ENCODE data around the gene NUAK2.

Gene NUAK2

GRCh38 chr1:205262731-205263171, 58.8 kb downstream of the NUAK2 start:
- no peaks in the 10 kb centered on the region for H3K27me3 ChIP-seq (ENCODE audit: insufficient read depth, insufficient read length)
- no peak for TF ChIP-seq SUZ12 (IDR thresholded peaks at IDR 0.05; ENCODE audit: extremely low read depth, insufficient read depth, insufficient read length)
- TF ChIP-seq ZNF274 (IDR thresholded peaks at IDR 0.05; ENCODE audit: low read depth, low read length), result no peak
- no peak for TF ChIP-seq YY1 (IDR thresholded peaks at IDR 0.05; ENCODE audit: insufficient read depth, insufficient read length)
- DNase-seq (ENCODE audit: low read depth, low spot score), result no peak
- H3K4me1 ChIP-seq (ENCODE audit: insufficient read depth, insufficient read length), result peaks cover 40% of the 10 kb centered on the region
- H3K9me3 ChIP-seq (ENCODE audit: insufficient read depth, low read length), result no peaks in the 10 kb centered on the region
- H3K9ac ChIP-seq (ENCODE audit: insufficient read length, low read depth), result peak overlapping the region; percentile 14
- no peak overlapping the region for H3K4me3 ChIP-seq (ENCODE audit: insufficient read length, low read depth)
- no peaks in the 10 kb centered on the region for H3K36me3 ChIP-seq (ENCODE audit: insufficient read depth, insufficient read length, low read length)

GRCh38 chr1:205261946-205262691, 59.4 kb downstream of the NUAK2 start:
- TF ChIP-seq YY1 (IDR thresholded peaks at IDR 0.05; ENCODE audit: insufficient read depth, insufficient read length) (no peak), ZNF274 (IDR thresholded peaks at IDR 0.05; ENCODE audit: low read depth, low read length) (no peak), SUZ12 (IDR thresholded peaks at IDR 0.05; ENCODE audit: extremely low read depth, insufficient read depth, insufficient read length) (no peak)
- peak overlapping the region; percentile 57 for H3K9ac ChIP-seq (ENCODE audit: insufficient read length, low read depth)
- no peaks in the 10 kb centered on the region for H3K27me3 ChIP-seq (ENCODE audit: insufficient read depth, insufficient read length)
- H3K9me3 ChIP-seq (ENCODE audit: insufficient read depth, low read length), result no peaks in the 10 kb centered on the region
- no peak overlapping the region for H3K4me3 ChIP-seq (ENCODE audit: insufficient read length, low read depth)
- no peaks in the 10 kb centered on the region for H3K36me3 ChIP-seq (ENCODE audit: insufficient read depth, insufficient read length, low read length)
- peaks cover 34% of the 10 kb centered on the region for H3K4me1 ChIP-seq (ENCODE audit: insufficient read depth, insufficient read length)
- no peak for DNase-seq (ENCODE audit: low read depth, low spot score)

- Histone ChIP-seq H3K9me3 (ENCODE audit: insufficient read depth, low read length) (no peaks in the 10 kb centered on the region), H3K4me1 (ENCODE audit: insufficient read depth, insufficient read length) (peaks cover 30% of the 10 kb centered on the region), H3K36me3 (ENCODE audit: insufficient read depth, insufficient read length, low read length) (no peaks in the 10 kb centered on the region), H3K4me3 (ENCODE audit: insufficient read length, low read depth) (no peak overlapping the region), H3K9ac (ENCODE audit: insufficient read length, low read depth) (no peak overlapping the region), H3K27me3 (ENCODE audit: insufficient read depth, insufficient read length) (no peaks in the 10 kb centered on the region)
- TF ChIP-seq ZNF274 (IDR thresholded peaks at IDR 0.05; ENCODE audit: low read depth, low read length), result no peak
- TF ChIP-seq SUZ12 (IDR thresholded peaks at IDR 0.05; ENCODE audit: extremely low read depth, insufficient read depth, insufficient read length), result no peak
- TF ChIP-seq YY1 (IDR thresholded peaks at IDR 0.05; ENCODE audit: insufficient read depth, insufficient read length), result no peak
- no peak for DNase-seq (ENCODE audit: low read depth, low spot score)
Measured at GRCh38 chr1:205260948-205261732, 60.4 kb downstream of the NUAK2 start.

- Histone ChIP-seq H3K4me1 (ENCODE audit: insufficient read depth, insufficient read length) (peaks cover 30% of the 10 kb centered on the region), H3K36me3 (ENCODE audit: insufficient read depth, insufficient read length, low read length) (no peaks in the 10 kb centered on the region), H3K9ac (ENCODE audit: insufficient read length, low read depth) (no peak overlapping the region), H3K4me3 (ENCODE audit: insufficient read length, low read depth) (no peak overlapping the region), H3K9me3 (ENCODE audit: insufficient read depth, low read length) (no peaks in the 10 kb centered on the region), H3K27me3 (ENCODE audit: insufficient read depth, insufficient read length) (no peaks in the 10 kb centered on the region)
- TF ChIP-seq YY1 (IDR thresholded peaks at IDR 0.05; ENCODE audit: insufficient read depth, insufficient read length) (no peak), ZNF274 (IDR thresholded peaks at IDR 0.05; ENCODE audit: low read depth, low read length) (no peak), SUZ12 (IDR thresholded peaks at IDR 0.05; ENCODE audit: extremely low read depth, insufficient read depth, insufficient read length) (no peak)
- DNase-seq (ENCODE audit: low read depth, low spot score), result no peak
Measured at GRCh38 chr1:205259998-205260397, 61.5 kb downstream of the NUAK2 start.

- Histone ChIP-seq H3K9me3 (ENCODE audit: insufficient read depth, low read length) (no peaks in the 10 kb centered on the region), H3K9ac (ENCODE audit: insufficient read length, low read depth) (no peak overlapping the region), H3K4me1 (ENCODE audit: insufficient read depth, insufficient read length) (peaks cover 30% of the 10 kb centered on the region), H3K36me3 (ENCODE audit: insufficient read depth, insufficient read length, low read length) (no peaks in the 10 kb centered on the region), H3K4me3 (ENCODE audit: insufficient read length, low read depth) (no peak overlapping the region), H3K27me3 (ENCODE audit: insufficient read depth, insufficient read length) (no peaks in the 10 kb centered on the region)
- DNase-seq (ENCODE audit: low read depth, low spot score), result no peak
- TF ChIP-seq YY1 (IDR thresholded peaks at IDR 0.05; ENCODE audit: insufficient read depth, insufficient read length) (no peak), SUZ12 (IDR thresholded peaks at IDR 0.05; ENCODE audit: extremely low read depth, insufficient read depth, insufficient read length) (no peak), ZNF274 (IDR thresholded peaks at IDR 0.05; ENCODE audit: low read depth, low read length) (no peak)
Measured at GRCh38 chr1:205259324-205259832, 62.2 kb downstream of the NUAK2 start.

- no peak for DNase-seq (ENCODE audit: low read depth, low spot score)
- no peak overlapping the region for H3K4me3 ChIP-seq (ENCODE audit: insufficient read length, low read depth)
- TF ChIP-seq ZNF274 (IDR thresholded peaks at IDR 0.05; ENCODE audit: low read depth, low read length), result no peak
- peaks cover 5% of the 10 kb centered on the region for H3K36me3 ChIP-seq (ENCODE audit: insufficient read depth, insufficient read length, low read length)
- peaks cover 30% of the 10 kb centered on the region for H3K4me1 ChIP-seq (ENCODE audit: insufficient read depth, insufficient read length)
- no peaks in the 10 kb centered on the region for H3K9me3 ChIP-seq (ENCODE audit: insufficient read depth, low read length)
- no peak overlapping the region for H3K9ac ChIP-seq (ENCODE audit: insufficient read length, low read depth)
- H3K27me3 ChIP-seq (ENCODE audit: insufficient read depth, insufficient read length), result no peaks in the 10 kb centered on the region
Measured at GRCh38 chr1:205258719-205259118, 62.8 kb downstream of the NUAK2 start.

GRCh38 chr1:205258261-205258691, 63.3 kb downstream of the NUAK2 start:
- no peak for DNase-seq (ENCODE audit: low read depth, low spot score)
- Histone ChIP-seq H3K4me1 (ENCODE audit: insufficient read depth, insufficient read length) (peaks cover 30% of the 10 kb centered on the region), H3K27me3 (ENCODE audit: insufficient read depth, insufficient read length) (no peaks in the 10 kb centered on the region), H3K4me3 (ENCODE audit: insufficient read length, low read depth) (no peak overlapping the region), H3K9ac (ENCODE audit: insufficient read length, low read depth) (no peak overlapping the region), H3K36me3 (ENCODE audit: insufficient read depth, insufficient read length, low read length) (peaks cover 5% of the 10 kb centered on the region), H3K9me3 (ENCODE audit: insufficient read depth, low read length) (no peaks in the 10 kb centered on the region)
- no peak for TF ChIP-seq ZNF274 (IDR thresholded peaks at IDR 0.05; ENCODE audit: low read depth, low read length)
- no peak for TF ChIP-seq SUZ12 (IDR thresholded peaks at IDR 0.05; ENCODE audit: extremely low read depth, insufficient read depth, insufficient read length)
- TF ChIP-seq YY1 (IDR thresholded peaks at IDR 0.05; ENCODE audit: insufficient read depth, insufficient read length), result no peak

Data from NT2/D1 (cell line).